Dendritic cell treated with granulocyte-macrophage colony-stimulating factor and Interleukin-4, amounts not matched to agents 40 ng/mL and 50 ng/mL, for 4 days (primary cell): Measurements from ENCODE around the gene NELL1.

Experiments
- H3K27ac Mint-ChIP-seq: one replicate; pipeline ENCODE4 v1.8.0; 2022; ENCODE audit warnings: mild to moderate bottlenecking, mixed read lengths
- H3K27me3 Mint-ChIP-seq: one replicate; pipeline ENCODE4 v1.8.0; 2022; ENCODE audit warnings: mild to moderate bottlenecking, mixed read lengths
- H3K36me3 Mint-ChIP-seq: one replicate; pipeline ENCODE4 v1.8.0; 2022; ENCODE audit warnings: low read depth, mixed read lengths
- H3K4me1 Mint-ChIP-seq: one replicate; pipeline ENCODE4 v1.8.0; 2022; ENCODE audit warnings: low read depth, mixed read lengths
- H3K4me3 Mint-ChIP-seq: one replicate; pipeline ENCODE4 v1.8.0; 2022; ENCODE audit warnings: mild to moderate bottlenecking, moderate library complexity, mixed read lengths
- H3K9me3 Mint-ChIP-seq: one replicate; pipeline ENCODE4 v1.8.0; 2022; ENCODE audit warnings: mixed read lengths
- intact Hi-C: fragments of 100-400 bp; cut with micrococcal nuclease; formaldehyde crosslinking; loops from one replicate; pipeline ENCODE4 v1.15.0; 2022

Gene NELL1

GRCh38 chr11:20762116-20762844, 92.9 kb downstream of the NELL1 start:
- intact Hi-C loops, result no loop called here
- Mint-ChIP-seq H3K4me3 (no peak overlapping the region), H3K27ac (no peak overlapping the region), H3K9me3 (no peaks in the 10 kb centered on the region), H3K4me1 (no peaks in the 10 kb centered on the region), H3K36me3 (no peaks in the 10 kb centered on the region), H3K27me3 (no peaks in the 10 kb centered on the region)

DNA sequence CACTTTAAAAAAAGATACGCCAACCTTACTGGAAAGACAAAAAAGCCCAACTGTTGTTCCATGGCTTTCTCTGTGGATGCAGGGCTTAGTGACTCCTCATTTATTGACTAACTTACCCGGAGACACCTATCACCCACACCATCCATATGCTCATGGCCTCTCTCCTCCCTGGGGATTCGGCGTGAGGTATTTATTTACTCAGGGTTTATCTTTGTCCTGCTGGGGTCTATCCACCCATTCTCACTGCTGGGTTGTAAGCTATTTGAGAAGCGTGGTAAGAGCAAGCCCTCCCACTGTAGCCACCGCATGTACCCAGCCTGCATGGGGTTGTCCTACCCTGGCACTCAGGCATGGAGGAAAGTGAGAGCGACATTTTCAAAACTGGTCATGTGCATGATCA, 93.6 kb downstream of the NELL1 start:
- H3K27me3 Mint-ChIP-seq, result no peaks in the 10 kb centered on the region
- intact Hi-C loops, result no loop called here

DNA sequence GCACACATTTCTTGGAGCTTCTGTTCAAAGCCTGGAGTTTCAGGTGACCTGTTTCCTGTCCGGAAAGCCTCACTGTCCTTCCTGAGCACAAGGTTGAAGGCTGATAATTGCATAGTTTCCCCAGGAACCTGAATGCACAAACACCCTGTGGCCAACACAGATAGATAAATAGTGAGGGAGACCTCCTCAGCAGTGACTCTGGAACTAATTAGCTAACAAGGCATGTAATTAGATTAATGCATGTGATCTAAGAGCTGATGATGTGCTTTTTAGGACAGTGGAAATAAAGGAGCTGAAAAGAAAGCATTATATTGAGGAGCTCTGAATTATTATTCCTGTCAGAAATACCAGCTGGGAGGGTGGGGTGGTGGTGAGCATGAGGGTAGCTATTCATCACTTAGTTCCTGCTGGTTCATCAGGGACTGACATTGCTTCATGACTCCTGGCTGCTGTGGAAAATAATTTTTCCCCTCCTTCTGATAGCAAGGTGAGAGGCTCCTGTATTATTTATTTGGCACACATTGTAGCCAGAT, 101.1 kb downstream of the NELL1 start:
- H3K4me3 Mint-ChIP-seq, result no peak overlapping the region

More for the DNA sequence above, 93.6 kb downstream of the NELL1 start:
- no peaks in the 10 kb centered on the region for H3K36me3 Mint-ChIP-seq
- H3K9me3 Mint-ChIP-seq, result no peaks in the 10 kb centered on the region
- H3K4me3 Mint-ChIP-seq, result no peak overlapping the region
- no peaks in the 10 kb centered on the region for H3K4me1 Mint-ChIP-seq
- H3K27ac Mint-ChIP-seq, result no peak overlapping the region

DNA sequence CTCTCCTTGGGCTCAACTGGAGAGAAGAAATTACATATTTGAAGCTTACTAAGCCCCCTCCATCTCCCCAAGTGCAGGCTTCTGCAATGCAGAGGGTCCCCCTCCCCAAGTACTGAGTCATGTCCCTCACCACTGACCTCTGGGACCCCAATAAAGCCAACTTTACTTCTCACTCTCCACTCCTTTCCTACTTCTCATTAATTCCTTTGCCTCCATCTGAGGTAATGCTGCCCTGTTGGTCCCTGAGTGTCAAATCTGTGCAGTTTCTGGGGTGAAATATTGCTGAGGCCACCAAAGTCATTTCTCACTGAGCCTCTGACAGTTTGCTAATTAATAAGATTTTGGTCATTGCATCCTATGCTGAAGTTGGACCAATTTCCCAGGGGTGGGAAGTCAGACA, 101.6 kb downstream of the NELL1 start:
- Mint-ChIP-seq H3K4me3 (no peak overlapping the region), H3K27ac (no peak overlapping the region), H3K9me3 (no peaks in the 10 kb centered on the region), H3K27me3 (no peaks in the 10 kb centered on the region), H3K36me3 (no peaks in the 10 kb centered on the region), H3K4me1 (no peaks in the 10 kb centered on the region)
- intact Hi-C loops, result no loop called here

More for the DNA sequence above, 101.1 kb downstream of the NELL1 start:
- Mint-ChIP-seq H3K36me3 (no peaks in the 10 kb centered on the region), H3K27ac (no peak overlapping the region), H3K9me3 (no peaks in the 10 kb centered on the region), H3K4me1 (no peaks in the 10 kb centered on the region), H3K27me3 (no peaks in the 10 kb centered on the region)
- intact Hi-C loops, result no loop called here

GRCh38 chr11:20771681-20772080, 102.3 kb downstream of the NELL1 start:
- H3K4me3 Mint-ChIP-seq, result no peak overlapping the region
- H3K4me1 Mint-ChIP-seq, result no peaks in the 10 kb centered on the region
- no peaks in the 10 kb centered on the region for H3K27me3 Mint-ChIP-seq
- no peaks in the 10 kb centered on the region for H3K36me3 Mint-ChIP-seq
- intact Hi-C loops, result no loop called here
- no peaks in the 10 kb centered on the region for H3K9me3 Mint-ChIP-seq
- H3K27ac Mint-ChIP-seq, result no peak overlapping the region

- Mint-ChIP-seq H3K27ac (no peak overlapping the region), H3K4me1 (no peaks in the 10 kb centered on the region), H3K36me3 (no peaks in the 10 kb centered on the region), H3K9me3 (peaks cover 1% of the 10 kb centered on the region), H3K27me3 (no peaks in the 10 kb centered on the region), H3K4me3 (no peak overlapping the region)
- intact Hi-C loops, result no loop called here
Measured at GRCh38 chr11:20775331-20775730, 105.9 kb downstream of the NELL1 start.

GRCh38 chr11:20782775-20783174, 113.4 kb downstream of the NELL1 start:
- Mint-ChIP-seq H3K36me3 (no peaks in the 10 kb centered on the region), H3K4me1 (no peaks in the 10 kb centered on the region), H3K4me3 (no peak overlapping the region), H3K27ac (no peak overlapping the region), H3K27me3 (no peaks in the 10 kb centered on the region), H3K9me3 (peaks cover 11% of the 10 kb centered on the region)
- intact Hi-C loops, result no loop called here

DNA sequence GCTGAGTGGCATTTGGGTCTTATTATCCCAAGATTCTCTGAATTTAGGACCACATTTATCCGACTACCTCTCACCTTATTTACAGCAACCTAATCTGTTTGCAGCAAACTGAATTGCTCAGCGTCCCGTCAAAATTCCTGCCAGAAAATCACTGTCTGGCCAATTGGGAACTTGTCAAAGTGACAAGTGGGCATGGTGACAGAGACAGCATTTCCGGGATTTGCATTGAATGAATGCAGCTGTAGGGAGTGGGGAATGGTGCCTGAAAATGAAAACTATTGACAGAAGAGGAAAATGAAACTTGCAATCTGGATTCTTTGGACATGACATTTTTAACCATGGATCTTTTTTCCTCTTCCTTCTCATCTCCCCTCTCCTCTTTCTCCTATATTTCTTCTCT, 113.8 kb downstream of the NELL1 start:
- no peak overlapping the region for H3K27ac Mint-ChIP-seq
- no peaks in the 10 kb centered on the region for H3K4me1 Mint-ChIP-seq
- intact Hi-C loops, result no loop called here
- H3K36me3 Mint-ChIP-seq, result no peaks in the 10 kb centered on the region
- no peak overlapping the region for H3K4me3 Mint-ChIP-seq
- H3K27me3 Mint-ChIP-seq, result no peaks in the 10 kb centered on the region
- H3K9me3 Mint-ChIP-seq, result peaks cover 11% of the 10 kb centered on the region

DNA sequence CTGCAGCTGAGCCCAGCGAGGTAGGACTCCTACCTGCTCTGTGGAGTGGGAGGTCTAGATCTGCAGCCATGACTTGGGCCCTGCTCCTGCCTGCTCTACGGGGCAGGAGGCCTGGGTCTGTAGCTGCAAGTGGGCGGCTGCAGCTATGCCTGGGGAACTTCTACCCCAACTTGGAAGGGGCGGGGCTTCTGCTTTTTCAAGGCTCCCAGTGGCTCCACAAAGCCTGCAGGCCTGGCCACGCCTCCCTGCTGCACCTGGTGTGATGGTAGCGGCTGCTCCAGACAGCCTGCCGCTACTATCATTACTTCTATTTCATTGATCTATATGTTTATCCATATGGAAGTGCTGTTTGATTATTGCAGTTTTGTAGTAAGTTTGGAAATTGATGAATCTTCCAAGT, 121.2 kb downstream of the NELL1 start:
- Mint-ChIP-seq H3K4me3 (no peak overlapping the region), H3K27me3 (no peaks in the 10 kb centered on the region), H3K27ac (no peak overlapping the region), H3K4me1 (no peaks in the 10 kb centered on the region), H3K36me3 (no peaks in the 10 kb centered on the region), H3K9me3 (no peaks in the 10 kb centered on the region)
- intact Hi-C loops, result no loop called here

DNA sequence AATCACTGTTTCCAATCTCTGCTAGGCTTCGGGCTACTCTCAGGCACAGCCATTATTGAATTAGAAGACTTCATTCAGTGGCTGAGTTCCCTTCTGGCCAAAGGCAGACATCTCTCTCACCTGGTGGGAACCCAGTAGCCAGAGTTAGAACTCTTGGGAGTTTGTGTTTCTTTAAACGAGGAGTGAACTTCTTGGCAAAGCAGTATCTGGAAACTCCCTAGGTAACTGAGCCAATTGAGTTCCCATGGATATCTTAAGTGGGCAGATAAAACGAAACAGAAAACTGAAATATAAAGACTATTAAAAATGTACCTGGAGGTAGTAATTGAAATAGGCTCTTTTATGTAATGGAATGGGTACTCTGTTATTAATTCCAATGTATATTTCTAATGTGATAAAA, 125.6 kb downstream of the NELL1 start:
- Mint-ChIP-seq H3K9me3 (peaks cover 13% of the 10 kb centered on the region), H3K36me3 (no peaks in the 10 kb centered on the region), H3K4me1 (no peaks in the 10 kb centered on the region), H3K27me3 (no peaks in the 10 kb centered on the region), H3K4me3 (no peak overlapping the region), H3K27ac (no peak overlapping the region)
- intact Hi-C loops, result no loop called here

- no peaks in the 10 kb centered on the region for H3K36me3 Mint-ChIP-seq
- intact Hi-C loops, result no loop called here
- peaks cover 45% of the 10 kb centered on the region for H3K9me3 Mint-ChIP-seq
- no peaks in the 10 kb centered on the region for H3K27me3 Mint-ChIP-seq
- H3K4me1 Mint-ChIP-seq, result no peaks in the 10 kb centered on the region
- H3K27ac Mint-ChIP-seq, result no peak overlapping the region
- H3K4me3 Mint-ChIP-seq, result no peak overlapping the region
Measured at GRCh38 chr11:20808328-20808727, 138.9 kb downstream of the NELL1 start.

- peaks cover 45% of the 10 kb centered on the region for H3K9me3 Mint-ChIP-seq
- no peak overlapping the region for H3K27ac Mint-ChIP-seq
- intact Hi-C loops, result no loop called here
- no peaks in the 10 kb centered on the region for H3K4me1 Mint-ChIP-seq
- no peaks in the 10 kb centered on the region for H3K27me3 Mint-ChIP-seq
- H3K4me3 Mint-ChIP-seq, result no peak overlapping the region
- H3K36me3 Mint-ChIP-seq, result no peaks in the 10 kb centered on the region
Measured at GRCh38 chr11:20821046-20821445, 151.7 kb downstream of the NELL1 start.

GRCh38 chr11:20821470-20821869, 152.1 kb downstream of the NELL1 start:
- Mint-ChIP-seq H3K9me3 (peaks cover 45% of the 10 kb centered on the region), H3K4me3 (no peak overlapping the region), H3K27me3 (no peaks in the 10 kb centered on the region), H3K4me1 (no peaks in the 10 kb centered on the region), H3K27ac (no peak overlapping the region), H3K36me3 (no peaks in the 10 kb centered on the region)
- intact Hi-C loops, result no loop called here

DNA sequence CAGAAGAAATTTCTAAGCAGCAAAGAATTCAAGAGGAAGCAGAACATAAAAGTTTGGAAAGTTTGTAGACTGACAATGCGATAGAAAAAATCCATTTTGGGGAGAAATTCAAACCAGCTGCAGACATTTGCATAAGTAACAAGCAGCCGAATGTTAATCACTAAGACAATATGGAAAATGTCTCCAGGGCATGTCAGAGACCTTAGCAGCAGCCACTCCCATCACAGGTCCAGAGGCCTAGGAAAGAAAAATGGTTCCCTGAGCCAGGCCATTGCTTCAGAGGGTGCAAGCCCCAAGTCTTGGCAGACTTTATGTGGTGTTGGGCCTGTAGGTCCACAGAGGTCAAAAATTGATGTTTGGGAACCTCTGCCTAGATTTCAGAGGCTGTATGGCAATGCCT, 155.4 kb downstream of the NELL1 start:
- intact Hi-C loops, result no loop called here
- Mint-ChIP-seq H3K27me3 (no peaks in the 10 kb centered on the region), H3K4me1 (no peaks in the 10 kb centered on the region), H3K9me3 (peaks cover 34% of the 10 kb centered on the region), H3K4me3 (no peak overlapping the region), H3K27ac (no peak overlapping the region), H3K36me3 (no peaks in the 10 kb centered on the region)

DNA sequence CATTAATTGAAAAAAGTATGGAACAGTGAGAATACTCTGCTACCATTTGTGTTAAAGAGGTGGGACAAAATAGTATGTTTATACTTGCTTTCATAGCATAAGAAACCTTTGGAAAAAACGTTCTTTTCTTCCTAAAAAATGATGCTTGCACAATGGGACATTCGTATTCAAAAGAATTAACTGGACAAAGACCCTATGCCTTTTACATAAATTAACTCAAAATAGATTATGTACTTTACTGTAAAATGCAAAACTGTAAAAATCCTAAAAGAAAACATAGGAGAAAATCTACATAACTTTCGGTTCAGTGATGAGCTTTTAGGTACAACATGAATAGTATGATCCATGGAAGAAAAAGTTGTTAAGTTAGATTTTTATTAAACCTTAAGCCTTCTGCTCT, 166.2 kb downstream of the NELL1 start:
- no peaks in the 10 kb centered on the region for H3K27me3 Mint-ChIP-seq
- intact Hi-C loops, result no loop called here
- no peaks in the 10 kb centered on the region for H3K9me3 Mint-ChIP-seq
- H3K27ac Mint-ChIP-seq, result no peak overlapping the region
- no peaks in the 10 kb centered on the region for H3K36me3 Mint-ChIP-seq
- H3K4me3 Mint-ChIP-seq, result no peak overlapping the region
- H3K4me1 Mint-ChIP-seq, result no peaks in the 10 kb centered on the region
